D721Med (cell line): Measurements from ENCODE around the gene ADAMTSL3.

Source experiments
- DNase-seq: peaks from one replicate; pipeline ENCODE4 v3.0.0; 2011; ENCODE audit warnings: low spot score; ENCODE audit not compliant: insufficient read length
- FAIRE-seq: peaks from 2 replicates; lab custom pipeline; 2011; peaks lifted over from hg19 to GRCh38; lab: Jason Lieb, UNC
- TF ChIP-seq, protein P1 (sequence below): IDR thresholded peaks from 2 replicates; pipeline ENCODE4 v1.5.1; 2012; ENCODE audit warnings: mild to moderate bottlenecking, control low read depth; ENCODE audit not compliant: insufficient read depth; ENCODE audit errors: missing control alignments

The ADAMTSL3 gene

DNA sequence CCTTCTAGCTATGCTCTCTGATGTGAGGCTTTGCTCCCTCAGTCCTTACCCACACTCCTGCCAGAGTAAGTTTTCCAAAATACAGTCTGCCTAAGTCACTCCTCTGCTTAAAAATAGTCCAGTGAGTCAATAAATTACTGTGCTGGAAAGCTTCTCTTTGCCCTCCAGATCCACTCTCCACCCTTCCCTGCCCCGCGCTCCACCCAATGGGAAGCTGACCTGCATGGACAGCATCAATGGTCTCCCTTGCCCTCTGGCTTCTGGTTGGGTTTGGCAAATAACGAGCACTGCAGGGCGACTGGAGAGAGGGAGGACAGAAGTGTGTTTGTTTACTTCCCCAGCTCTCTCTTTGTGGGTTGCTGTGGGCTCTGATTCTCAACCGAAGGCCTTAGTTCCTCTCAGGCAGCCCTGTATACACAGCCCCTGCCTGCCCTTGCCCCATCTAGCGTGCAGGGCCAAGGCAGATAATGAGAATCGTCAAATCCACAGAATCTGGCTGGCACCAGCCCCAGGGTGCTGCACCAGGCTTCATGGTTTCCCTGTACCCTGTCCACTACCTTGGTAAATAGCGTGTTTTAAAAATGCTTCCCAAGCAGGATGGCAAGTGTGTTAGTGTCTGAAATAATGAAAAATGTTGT, 110.4 kb downstream of the ADAMTSL3 start:
- DNase-seq = no peak
- FAIRE-seq = no peak
- TF ChIP-seq, protein P1, sequence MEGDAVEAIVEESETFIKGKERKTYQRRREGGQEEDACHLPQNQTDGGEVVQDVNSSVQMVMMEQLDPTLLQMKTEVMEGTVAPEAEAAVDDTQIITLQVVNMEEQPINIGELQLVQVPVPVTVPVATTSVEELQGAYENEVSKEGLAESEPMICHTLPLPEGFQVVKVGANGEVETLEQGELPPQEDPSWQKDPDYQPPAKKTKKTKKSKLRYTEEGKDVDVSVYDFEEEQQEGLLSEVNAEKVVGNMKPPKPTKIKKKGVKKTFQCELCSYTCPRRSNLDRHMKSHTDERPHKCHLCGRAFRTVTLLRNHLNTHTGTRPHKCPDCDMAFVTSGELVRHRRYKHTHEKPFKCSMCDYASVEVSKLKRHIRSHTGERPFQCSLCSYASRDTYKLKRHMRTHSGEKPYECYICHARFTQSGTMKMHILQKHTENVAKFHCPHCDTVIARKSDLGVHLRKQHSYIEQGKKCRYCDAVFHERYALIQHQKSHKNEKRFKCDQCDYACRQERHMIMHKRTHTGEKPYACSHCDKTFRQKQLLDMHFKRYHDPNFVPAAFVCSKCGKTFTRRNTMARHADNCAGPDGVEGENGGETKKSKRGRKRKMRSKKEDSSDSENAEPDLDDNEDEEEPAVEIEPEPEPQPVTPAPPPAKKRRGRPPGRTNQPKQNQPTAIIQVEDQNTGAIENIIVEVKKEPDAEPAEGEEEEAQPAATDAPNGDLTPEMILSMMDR = no peak

DNA sequence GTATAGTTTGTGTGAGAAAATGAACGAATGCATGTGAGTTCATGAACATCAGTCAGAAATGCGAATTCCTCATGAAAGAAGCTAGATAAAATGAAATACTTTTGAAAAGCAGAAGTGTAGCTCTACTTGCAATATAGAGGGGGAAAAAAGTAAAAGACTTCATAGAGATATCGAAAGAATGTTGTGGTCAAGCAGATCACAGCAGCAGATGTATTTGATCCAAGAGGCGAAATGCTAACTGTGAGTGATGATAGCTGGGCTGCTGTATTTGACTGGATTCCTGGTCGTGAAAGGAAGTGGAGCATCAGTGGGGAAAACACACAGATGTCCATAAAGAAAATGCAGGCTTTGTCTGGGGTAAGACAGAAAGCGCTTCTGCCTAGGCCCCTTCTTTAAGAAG, 112.4 kb downstream of the ADAMTSL3 start:
- FAIRE-seq = no peak
- DNase-seq = no peak
- TF ChIP-seq, protein P1 = no peak

DNA sequence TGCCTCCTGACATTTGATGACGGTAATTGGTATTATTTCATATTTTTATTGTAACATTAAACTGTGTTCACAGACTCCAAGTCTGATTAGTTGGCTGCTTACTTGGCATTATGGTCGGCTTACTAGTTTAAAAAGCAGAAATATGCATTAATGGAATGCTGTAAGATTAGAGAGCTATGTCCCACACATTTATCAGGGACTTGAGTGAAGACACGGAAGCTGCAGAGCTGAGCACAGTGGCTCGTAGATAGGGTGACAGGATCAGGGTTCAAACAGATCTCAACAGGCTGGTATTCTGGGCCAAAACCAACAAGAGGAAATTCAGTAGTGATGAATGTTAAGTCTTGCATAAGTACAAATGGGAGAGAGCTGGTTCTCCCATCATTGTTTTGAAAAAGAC, 113.8 kb downstream of the ADAMTSL3 start:
- FAIRE-seq = no peak
- TF ChIP-seq, protein P1 = no peak
- DNase-seq = no peak

DNA sequence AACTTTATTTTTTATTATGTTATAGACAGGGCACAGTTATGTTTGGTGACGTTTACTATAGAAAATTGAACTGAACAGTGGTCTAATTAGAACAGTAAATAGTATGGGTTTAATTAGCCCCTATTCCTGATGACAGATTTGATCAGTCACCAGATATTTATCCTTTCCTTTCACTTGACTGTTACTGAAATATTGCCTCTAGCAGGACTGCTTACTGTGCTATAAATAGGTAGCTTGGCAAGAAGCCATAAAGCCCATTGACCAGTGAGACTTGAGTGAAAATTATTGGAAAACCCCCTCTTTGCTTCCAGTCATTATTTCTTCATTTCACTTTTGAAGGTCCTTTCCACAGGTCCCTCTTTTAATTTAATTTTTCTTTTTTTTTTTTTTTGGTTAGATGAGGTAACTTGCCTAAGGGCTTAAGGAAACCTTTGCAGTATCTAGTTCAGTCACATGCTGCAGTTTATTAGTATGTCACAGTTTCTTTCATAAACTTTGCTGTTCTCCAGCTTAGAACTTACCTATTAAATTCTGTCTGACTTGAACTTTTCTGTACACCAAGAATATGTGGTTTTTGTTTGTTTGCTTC, 115.6 kb downstream of the ADAMTSL3 start:
- TF ChIP-seq, protein P1 = no peak
- FAIRE-seq = no peak
- no peak for DNase-seq

DNA sequence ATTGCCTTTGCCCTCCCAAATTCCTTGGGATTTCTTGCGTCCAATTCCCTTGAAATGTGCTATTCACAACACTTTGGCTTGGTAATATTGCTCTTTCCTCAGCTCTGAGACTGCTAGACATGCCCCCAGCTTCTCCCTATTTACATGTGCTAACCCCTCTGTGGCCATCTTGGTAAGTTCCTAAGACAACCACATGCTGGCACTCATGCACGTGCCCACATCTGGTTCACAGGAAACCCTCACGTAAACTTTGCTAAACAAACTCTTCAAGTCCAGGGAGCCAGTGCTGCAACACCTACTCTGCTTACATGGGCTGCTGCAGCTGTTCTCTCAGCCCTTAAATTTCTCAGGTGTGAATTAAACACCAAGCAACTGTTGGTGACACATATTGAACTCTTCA, 121.8 kb downstream of the ADAMTSL3 start:
- no peak for FAIRE-seq
- TF ChIP-seq, protein P1 = no peak
- DNase-seq = no peak

DNA sequence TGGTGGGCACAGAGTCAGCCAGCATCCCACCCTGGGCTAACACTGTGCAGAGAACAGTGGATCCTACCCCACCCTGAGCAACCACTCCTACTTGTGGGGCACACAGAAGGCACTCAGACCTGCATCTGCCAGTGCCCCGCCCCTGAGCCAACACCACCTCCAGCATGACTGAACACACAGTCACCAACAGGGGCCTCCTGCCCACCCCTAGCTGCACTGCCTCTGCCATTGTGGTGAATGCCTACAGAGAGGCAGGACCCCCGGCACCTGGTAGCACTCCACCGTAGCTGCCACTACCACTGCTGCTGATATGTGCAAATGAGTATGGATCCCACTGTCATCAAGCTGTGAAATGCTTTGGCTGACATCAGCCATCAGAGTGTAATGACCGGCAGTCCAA, 123.1 kb downstream of the ADAMTSL3 start:
- TF ChIP-seq, protein P1 = no peak
- no peak for FAIRE-seq
- no peak for DNase-seq

DNA sequence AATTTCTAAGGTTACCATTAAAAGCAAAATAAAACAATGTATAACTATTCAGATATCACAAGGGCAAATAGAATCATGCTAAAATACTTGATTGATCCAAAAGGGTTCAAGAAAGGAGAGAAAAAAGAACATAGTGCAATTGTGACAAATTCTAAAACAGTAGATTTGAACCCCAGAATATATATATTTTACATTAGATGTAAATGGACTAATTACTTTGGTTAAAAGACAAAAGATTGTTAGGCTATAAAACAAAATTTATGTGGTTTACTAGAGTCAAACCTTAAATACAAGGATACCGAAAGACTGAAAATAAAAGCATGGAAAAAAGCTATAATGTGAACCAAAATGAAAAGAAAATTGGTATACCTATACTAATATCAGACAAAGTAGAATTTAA, 129.3 kb downstream of the ADAMTSL3 start:
- DNase-seq (no peak), FAIRE-seq (no peak)
- TF ChIP-seq, protein P1 = no peak
